ENCODE data around the gene LRIF1.
"Not testable (repeated sequence)": the region's sequence is repeated elsewhere in the genome, so short reads cannot be mapped to it uniquely, and the experiment has no call there.

LRIF1 gene, protein sequence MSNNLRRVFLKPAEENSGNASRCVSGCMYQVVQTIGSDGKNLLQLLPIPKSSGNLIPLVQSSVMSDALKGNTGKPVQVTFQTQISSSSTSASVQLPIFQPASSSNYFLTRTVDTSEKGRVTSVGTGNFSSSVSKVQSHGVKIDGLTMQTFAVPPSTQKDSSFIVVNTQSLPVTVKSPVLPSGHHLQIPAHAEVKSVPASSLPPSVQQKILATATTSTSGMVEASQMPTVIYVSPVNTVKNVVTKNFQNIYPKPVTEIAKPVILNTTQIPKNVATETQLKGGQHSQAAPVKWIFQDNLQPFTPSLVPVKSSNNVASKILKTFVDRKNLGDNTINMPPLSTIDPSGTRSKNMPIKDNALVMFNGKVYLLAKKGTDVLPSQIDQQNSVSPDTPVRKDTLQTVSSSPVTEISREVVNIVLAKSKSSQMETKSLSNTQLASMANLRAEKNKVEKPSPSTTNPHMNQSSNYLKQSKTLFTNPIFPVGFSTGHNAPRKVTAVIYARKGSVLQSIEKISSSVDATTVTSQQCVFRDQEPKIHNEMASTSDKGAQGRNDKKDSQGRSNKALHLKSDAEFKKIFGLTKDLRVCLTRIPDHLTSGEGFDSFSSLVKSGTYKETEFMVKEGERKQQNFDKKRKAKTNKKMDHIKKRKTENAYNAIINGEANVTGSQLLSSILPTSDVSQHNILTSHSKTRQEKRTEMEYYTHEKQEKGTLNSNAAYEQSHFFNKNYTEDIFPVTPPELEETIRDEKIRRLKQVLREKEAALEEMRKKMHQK

DNA sequence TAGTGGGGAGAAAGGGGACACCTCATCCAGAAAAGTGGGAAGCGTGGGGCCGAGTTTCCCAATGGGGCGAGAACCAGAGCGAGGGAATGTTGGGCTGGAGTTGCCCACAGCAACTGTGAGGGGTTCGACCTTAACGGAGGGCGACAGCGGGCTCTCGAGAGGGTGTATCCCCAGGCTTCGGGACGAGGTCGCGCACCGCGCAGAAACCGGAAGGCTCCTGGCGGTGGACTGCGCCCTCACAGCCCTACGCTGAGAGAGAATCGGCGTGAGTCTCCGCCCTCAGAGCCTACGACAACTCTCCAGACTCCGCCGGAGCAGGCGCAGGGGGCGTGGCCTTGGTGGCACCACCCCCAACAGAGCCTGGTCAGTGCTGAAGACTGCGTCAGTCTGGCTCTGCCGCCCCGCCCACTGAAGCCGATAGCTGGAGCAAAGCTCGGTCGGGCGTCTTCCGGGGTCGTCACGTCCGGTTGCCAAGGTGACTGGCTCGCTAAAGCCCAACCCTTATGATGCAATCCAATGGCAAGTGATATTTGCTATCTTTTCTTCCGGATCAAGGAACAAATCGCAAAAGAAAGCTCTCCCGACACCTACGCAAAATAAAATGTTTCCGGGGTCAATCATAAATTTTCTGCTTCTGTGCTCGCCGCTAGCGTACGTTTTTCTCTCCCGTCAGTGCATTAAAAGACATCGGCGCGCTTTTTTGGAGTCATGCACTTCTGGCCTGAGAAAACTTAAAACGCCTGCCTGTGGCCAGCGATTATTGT lies at the start of gene LRIF1:
Gene LRIF1, minus strand, starts transcription at position 232 of the 764 bp plus-strand sequence. CDS start 234 bp downstream, outside the sequence.
- DNase-seq = peak; percentile 100

DNA sequence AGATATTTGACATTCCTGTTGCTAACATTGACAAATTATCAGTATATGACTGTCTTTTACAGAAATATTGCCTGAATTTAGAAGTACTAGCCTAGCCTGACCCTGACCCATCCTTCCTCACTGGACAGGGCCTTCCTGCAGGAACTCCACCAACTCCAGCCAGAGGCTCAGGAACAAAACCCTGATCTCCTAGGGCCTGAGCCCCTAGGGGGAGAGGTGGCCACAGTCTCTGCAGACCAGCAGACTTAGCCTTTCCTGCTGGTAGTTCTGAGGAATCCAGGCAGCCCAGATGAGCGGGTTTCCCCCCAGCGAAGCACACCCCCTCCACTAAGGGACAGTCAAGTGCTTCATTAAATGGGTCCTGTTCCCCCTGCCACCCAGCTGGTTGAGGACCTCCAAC lies 44.3 kb upstream of the LRIF1 start:
- DNase-seq = no peak

DNA sequence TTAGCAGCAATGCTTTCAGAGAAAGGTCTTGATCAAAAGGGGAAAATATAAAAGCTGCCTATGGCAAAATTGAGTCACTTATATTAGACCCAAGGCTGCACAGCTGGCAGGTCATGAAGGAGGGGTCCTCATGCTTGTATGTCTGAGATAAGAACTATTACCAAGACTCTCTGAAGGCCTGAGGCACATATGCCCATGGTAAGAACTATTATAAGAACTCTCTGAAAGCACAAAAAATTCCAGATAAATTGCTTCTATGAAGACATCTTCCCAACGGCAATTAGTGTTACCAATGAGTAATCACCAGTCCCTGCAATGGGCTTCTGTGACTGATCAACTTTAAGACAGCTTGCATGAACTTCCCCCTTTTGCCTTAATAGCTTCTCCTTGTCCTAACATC lies 42.8 kb upstream of the LRIF1 start:
- no peak for DNase-seq

DNA sequence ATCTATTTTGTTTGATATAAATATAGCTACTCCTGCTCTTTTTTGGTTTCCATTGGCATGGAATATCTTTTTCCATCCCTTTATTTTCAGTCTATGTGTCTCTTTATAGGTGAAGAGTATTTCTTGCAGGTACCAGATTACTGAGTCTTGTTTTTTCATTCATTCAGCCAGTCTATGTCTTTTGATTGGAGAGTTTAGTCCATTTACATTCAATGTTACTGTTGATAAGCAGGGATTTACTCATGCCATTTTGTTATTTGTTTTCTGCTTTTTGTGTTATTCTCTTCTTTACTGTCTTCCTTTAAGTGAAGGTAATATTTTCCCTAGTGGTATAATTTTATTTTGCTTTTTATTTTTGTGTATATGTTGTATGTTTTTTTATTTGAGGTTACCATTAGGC lies 35.9 kb upstream of the LRIF1 start:
- not testable (repeated sequence) for DNase-seq

DNA sequence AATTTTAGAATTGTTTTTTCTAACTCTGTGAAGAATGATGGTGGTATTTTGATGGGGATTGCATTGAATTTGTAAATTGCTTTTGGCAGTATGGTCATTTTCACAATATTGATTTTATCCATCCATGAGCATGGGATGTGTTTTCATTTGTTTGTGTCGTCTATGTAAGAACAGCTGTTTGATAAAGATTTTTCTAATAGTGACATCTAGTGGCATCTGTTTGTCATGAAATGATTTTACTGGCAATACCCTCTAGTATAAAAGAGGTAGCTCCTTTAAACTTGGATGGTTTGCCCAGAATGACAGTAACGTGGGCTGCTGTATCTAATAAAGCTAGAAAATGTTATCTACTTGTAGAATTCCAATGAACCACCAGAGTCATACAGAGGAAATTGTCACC lies 28.6 kb upstream of the LRIF1 start:
- peak; percentile 30 for DNase-seq

DNA sequence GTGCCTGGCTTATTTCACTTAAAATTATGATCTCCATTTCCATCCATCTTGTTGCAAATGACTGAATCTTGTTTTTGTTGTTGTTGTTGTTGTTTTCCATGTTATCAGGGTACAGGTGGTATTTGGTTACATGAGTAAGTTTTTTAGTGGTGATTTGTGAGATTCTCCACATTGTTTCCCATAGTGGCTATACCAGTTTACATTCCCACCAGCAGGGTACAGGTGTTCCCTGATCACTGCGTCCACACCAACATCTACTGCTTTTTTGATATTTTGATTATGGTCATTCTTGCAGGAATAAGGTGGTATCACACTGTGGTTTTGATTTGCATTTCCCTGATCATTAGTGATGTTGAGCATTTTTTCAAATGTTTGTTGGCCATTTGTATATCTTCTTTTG lies 27.6 kb upstream of the LRIF1 start:
- DNase-seq = not testable (repeated sequence)

DNA sequence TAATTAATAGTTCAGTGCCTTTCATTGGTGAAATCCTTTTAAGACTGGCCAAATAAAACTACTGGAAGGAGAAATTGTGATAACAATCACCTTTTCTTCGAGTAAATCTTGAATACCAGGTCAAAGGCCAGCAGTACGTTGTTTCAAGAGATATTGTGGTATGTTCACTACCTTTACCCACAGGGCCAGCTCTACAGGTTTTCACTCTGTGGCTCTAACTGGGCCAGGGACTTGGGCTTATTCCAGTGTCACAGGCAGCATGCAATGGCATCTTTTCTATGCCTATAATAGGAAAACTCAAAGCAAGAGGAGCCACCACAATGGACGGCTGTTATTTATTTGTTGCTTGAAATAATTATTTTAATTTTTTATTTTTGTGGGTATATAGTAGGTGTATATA lies 26.8 kb upstream of the LRIF1 start:
- no peak for DNase-seq

DNA sequence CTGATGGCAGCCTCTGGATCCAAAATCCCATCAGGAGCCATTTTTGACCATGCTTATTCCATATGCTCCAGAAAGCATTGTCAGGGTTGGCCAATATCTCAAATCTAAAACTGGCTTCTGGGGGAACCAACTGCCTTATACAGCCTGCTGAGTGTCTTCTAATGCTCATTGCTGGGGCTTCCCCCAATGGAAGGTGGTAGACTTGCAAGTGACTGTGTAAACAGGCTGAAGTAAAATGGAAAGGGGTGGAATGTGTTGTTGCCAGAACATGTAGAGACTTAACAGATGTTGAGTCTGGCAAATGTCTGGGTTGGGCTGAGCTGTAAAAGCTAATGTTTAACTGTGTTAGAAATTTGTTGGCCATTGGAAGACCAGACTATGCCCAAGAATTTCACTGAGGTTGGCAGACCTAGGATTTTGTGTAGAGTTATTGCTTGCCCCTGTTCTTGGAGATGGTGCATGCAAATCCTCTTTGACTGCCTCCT lies 22.7 kb upstream of the LRIF1 start:
- no peak for DNase-seq

DNA sequence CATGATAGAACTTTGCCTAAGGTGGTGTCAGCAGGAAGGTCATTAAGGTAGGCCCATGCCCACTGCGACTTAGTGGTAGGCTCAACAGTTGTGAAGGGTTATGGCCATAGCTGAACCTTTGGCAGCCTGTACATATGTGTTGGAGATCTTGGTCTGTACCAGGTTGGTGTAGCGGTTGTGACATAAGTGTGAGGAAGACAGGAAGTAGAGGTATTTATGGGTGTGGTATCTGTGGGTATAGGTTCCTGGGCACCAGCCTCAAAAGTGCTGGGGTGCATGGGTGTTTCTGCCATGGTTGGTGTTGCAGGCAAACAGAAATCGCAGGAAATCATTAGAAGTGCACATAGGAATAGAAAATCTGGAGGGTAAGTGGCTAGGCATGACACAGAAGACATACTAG lies 18.6 kb upstream of the LRIF1 start:
- DNase-seq = no peak

DNA sequence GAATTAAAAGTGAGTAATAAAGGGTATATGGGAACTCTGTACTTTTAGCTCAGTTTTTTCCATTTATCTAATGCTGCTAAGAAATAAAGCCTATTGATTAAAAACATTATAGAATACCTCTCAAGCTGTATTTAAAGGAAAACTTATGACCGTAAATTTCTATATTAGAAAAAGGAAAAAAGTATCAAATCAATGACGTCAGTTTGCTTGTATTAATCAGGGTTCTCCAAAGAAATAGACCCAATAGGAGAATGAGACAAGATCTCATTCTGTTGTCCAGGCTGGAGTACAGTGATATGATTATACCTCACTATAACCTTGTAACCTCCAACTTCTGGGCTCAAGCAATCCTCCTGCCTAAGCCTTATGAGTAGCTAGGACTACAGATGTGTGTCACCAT lies 15.4 kb upstream of the LRIF1 start:
- DNase-seq = no peak

DNA sequence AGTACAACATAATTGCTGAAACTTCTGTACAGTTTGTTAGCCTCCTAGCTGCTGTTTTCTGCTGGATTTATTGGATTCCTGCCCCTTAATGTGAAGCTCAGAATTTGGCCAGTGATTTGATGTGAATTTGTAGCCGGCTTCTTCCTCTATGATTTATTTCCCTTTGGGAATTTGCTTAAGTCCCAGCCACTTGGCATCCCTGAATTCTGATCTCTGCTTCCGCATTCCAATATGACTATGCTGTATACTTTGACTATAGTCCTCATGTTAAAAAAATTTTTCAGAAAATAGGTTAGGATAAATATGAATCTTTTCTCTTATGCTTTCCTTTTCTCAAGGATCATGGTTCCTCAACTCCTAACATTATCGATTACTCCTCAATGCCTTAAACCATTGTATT lies 12.4 kb upstream of the LRIF1 start:
- DNase-seq = peak; percentile 71

DNA sequence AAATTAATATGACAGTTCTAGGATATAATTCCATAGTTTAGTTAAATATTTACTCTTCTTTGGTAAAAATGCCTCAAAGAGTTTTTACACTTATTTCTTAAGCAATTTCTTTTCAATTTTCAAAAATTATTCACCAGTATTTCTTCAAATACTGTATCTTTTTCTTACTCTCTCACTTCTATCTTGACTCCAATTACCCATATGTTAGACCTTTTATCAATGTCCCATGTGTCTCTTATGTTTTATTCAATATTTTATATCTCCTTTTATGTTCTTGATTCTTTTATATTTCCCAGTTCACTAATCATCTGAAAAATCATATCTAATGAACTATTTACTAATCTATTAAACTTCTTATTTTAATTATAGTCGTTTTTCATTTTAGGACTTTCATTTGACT lies 11.5 kb upstream of the LRIF1 start:
- DNase-seq = no peak

DNA sequence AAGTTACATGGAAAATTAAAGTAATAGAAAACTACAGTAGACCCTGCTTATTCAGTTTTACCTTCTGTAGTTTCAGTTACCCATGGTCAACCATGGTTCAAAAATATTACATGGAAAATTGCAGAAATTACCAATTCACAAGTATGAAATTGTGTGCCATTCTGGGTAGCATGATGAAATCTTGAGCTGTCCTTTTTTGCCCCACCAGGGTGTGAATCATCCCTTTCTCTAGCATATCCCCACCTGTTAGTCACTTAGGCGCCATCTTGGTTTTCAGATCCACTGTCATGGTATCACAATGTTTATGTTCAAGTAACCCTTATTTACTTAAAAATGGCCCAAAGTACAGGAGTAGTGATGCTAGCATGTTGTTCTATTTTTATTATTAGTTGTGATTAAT lies 3.5 kb upstream of the LRIF1 start:
- DNase-seq = no peak

DNA sequence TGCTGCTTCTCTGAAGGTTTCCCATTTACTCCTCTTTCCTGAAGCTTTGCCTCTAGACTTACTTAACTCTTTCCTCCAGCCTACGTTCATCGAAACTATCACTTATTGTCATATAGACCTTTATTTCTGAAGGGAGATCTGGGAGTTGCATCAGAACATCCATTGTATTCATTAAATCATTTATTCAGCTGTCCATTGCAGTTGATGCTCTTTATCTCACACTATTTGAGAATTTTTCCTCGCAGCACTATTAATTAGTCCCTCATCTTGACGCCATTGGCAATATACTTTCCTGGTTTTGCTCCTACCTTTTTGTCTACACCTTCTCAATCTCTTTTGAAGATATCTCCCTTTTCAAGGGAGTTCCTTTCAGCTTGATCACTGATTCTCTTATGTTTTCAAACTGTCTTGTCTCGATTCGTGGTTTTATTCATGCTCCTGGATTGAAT lies 757 bp upstream of the LRIF1 start:
- DNase-seq = no peak

DNA sequence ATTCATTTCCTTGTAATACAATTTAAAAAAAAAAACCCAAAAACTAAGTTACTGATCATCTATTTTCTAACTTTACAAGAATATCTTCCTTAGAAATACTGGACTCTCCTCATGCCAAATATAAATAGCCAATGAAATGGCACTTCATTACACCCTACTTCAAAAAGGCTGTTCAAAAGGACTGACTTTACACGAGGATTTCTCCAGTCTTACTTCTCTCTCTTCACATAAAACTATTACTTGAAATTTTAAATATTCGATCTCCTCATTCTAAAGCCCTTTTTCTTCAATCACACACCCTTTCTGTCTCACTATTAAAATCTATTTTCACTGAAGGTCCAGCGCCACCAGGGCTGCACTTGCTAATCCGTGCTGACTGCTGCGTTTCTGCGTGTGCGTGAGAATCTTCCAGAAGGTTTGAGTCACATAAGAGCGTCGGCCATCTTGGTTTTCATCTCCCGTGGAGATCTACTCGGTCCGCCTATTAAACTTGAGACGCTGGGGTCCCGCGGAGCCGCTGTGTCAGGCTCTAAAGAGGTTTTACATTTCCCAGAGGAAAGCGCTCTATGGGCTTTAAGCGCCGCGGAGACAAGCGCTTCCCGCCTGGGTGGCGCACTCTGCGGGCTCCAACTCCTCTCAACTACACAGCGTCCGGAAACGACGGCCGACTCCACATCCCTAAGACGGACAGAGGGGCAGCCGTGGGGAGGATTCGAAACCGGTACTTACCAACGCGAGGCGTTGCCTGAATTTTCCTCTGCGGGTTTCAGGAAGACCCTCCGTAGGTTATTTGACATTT lies 631 bp downstream of the LRIF1 start:
- DNase-seq = peak; percentile 86

DNA sequence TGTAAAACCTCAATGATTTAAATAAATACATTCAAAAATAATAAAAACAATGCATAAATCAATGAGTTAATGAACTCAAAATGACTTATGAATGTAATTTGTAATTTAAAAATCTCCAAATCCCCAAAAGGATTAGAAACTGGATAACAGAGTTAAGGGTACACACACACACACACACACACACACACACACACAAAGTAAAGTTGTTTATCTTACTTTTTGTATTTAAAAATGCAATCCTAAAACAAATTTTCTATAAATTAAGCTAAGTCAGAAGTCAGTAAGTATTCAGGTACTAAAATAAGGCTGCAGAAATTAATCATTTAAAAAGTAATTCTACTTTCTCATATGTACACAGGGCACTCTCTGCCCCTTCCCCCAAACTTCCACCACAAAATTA lies 1.8 kb downstream of the LRIF1 start:
- DNase-seq = no peak

DNA sequence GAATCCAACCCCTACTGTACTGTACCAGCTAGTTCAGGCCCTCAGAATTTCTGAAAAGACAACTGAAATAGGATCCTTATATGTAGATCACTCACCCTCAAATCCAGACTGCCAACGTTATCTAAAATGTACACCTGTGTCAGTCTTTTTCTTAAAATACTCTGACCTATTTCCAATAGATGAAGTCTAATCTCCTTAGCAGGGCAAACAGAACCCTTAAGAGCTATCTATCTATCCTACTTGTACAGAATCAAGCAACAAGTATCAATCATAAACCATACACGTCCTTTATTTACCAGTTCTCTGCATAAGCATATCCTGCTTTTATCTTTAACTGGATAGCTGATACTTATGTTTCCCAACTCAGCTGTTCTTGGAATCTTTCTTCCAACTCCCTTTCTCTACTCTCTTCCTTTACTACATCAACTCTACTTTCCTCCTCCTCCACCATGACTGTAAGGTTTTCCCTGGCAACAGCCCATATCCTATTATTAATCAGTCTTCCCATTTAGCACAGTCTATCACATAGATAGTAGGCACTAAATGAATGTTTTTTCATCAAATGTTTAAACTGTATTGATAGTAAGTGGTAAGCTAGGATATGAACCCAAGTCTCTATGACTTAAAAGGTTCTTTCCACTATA lies 2.8 kb downstream of the LRIF1 start:
- no peak for DNase-seq

DNA sequence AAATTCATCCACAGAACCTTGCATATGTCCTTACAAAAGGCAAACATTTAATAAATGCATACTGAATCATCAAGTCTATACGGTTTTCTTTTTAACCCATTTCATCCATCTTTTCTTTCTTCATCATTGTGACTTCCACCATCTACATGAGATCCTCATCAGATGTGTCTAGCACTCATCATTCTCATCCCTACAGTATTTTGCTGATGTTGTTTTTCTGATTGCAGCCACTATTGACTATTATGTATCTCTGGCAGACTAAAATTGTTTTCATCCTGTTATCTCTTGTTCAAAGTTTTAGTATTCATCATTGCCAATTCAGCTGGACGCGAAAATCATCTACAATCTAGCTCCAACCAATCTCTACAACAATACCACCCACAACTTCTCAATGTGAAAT lies 5.9 kb downstream of the LRIF1 start:
- DNase-seq = no peak

DNA sequence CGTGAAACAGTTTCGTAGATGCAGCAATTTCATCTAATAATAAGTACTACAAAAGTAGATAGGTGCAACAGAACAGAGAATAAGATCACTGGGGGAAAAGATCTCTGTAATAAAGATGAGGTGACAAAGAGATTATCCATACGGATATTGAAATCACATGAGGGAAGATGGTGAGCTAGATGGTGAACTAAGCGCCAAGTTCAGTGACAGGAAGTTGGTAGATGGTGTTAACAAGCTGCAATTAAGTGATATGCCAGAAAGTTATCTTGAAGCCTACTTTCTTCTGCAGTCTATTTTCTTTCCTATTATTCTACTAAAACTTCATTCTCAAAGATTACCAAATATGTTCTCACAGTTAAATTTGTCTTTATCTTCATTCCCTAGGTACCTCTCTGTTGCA lies 7.1 kb downstream of the LRIF1 start:
- no peak for DNase-seq

DNA sequence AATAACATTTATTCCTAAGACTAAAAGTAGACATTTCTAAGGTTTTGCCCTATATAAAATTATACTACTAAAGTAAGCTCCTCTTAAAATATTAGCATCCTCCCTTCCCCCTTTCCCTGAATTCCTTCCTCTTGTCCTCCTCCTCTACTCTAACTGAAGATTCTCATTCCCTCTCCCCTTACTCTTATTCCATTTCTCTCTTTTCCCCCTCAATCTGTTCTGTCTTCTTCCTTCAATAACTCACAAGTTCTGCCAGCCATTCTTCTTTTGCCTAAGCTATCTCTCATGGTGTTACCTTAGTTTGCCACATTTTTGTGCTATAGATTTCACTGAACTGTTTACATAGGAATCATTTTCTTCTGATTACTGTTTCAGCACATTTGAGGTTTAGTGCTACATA lies 10.7 kb downstream of the LRIF1 start:
- DNase-seq = no peak

DNA sequence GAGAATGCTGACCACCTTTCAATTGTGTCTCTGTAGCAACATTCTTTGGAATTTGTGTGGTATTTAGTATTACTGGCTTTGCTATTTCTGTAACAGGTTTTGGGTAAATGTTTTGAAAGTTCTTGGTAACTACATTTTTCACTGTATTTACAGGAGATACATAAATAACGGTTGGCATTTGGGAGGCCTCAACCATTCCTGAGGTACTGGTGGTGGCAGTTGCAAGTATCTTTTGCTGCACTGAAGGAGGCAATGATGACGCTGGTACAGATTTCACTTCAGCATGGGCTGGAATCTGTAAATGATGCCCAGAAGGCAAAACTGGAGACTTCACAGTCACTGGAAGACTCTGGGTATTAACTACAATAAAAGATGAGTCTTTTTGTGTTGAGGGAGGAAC lies 11.7 kb downstream of the LRIF1 start:
- DNase-seq = no peak

DNA sequence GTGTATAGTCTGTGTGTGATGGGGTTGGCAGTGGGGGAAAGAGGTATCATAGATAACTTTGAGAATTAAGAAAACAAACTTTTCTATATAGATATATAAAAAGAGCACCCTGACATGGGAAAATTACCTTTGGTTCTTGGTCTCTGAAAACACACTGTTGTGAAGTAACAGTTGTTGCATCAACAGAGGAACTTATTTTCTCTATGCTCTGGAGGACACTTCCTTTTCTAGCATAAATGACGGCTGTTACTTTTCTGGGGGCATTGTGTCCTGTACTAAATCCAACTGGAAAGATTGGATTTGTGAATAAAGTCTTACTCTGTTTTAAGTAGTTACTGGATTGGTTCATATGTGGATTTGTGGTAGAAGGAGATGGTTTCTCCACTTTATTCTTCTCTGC lies 12.6 kb downstream of the LRIF1 start:
- DNase-seq = no peak
